SKM-1 (cell line): ENCODE data around the gene TMEM233.
"Not testable (repeated sequence)": the region's sequence is repeated elsewhere in the genome, so short reads cannot be mapped to it uniquely, and the experiment has no call there.

Experiments used
- DNase-seq: peaks from one replicate; lab custom pipeline; 2025; ENCODE audit not compliant: unreplicated experiment; lab: John Stamatoyannopoulos, UW

TMEM233 gene

GRCh38 chr12:119652665-119653064, 59.1 kb downstream of the TMEM233 start:
- no peak for DNase-seq

DNA sequence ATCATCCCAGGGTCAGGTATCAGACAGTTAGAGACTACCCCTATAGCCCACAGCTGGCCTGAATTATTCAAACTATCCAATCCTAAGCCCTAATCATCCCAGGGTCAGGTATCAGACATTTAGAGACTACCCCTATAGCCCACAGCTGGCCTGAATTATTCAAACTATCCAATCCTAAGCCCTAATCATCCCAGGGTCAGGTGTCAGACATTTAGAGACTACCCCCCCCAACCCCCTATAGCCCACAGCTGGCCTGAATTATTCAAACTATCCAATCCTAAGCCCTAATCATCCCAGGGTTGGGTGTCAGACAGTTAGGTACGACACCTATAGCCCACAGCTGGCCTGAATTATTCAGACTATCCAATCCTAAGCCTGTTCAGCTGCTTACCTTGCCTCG, 63.4 kb downstream of the TMEM233 start:
- not testable (repeated sequence) for DNase-seq

DNA sequence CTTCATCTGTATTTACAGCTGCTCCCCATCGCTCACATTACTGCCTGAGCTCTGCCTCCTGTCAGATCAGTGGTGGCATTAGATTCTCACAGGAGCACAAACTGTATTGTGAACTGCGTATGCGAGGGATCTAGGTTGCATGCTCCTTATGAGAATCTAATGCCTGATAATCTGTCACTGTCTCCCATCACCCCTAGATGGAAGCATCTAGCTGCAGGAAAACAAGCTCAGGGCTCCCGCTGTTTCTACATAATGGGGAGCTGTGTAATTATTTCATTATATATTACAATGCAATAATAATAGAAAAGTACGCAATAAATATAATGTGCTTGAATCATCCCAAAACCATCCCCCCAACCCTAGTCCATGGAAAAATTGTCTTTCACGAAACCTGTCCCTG, 64.6 kb downstream of the TMEM233 start:
- DNase-seq = not testable (repeated sequence)

- DNase-seq = no peak
Measured at GRCh38 chr12:119659289-119659897, 65.8 kb downstream of the TMEM233 start.

DNA sequence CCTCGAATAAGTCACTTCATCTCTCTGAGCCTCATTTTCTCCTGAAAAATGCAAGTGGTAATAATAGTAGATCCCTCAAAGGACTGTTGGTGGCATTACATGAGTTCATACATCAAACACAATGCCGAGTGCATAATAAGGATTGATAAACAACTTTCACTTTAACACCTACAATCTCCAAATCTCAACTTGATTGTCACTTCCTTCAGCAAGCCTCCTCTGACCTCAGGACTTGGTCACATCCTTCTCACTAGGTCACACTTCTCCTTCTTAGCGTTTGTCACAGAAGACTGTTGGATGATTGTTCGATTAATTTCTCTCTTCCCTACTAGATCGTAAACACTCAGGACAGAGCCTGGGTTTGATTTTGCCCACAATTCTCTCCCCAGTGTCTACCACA, 66.5 kb downstream of the TMEM233 start:
- no peak for DNase-seq

DNA sequence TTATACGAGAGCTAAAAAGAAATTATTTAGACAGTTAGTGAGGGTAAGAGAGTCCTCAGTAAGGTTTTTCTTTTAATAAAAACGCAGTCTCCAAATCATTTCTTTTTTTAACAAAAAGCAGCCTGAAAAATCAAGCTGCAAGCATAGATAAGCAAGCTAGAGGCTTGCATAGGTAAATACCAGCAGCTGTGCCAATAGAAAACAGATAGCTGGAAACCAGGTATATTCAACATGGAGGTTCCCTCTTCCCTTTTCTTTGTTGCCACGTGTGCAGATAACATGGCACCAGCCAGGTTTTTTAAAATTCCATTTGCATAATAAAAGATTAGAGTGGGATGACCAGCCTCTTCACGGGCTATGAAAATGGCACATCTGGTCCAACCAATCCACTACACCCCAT, 68.3 kb downstream of the TMEM233 start:
- DNase-seq = no peak

DNA sequence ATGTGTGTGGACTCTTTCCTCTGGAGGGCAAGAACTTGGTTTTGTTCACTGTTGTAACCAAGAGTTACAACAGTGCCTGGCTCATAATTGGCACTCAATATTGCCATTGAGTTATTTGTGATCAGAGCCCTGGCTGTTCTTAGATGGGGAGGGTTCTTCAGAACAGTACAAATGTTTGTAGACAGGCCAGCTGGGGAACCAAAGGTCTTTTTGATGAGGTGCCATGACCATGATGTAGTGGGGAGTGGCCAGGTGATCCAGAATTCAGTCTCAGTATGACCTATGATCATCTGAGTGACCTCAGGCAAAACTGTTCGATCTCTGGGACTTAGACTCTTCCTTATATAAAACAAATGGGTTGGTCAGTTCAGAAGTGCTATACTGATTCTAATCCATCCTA, 71.1 kb downstream of the TMEM233 start:
- no peak for DNase-seq

DNA sequence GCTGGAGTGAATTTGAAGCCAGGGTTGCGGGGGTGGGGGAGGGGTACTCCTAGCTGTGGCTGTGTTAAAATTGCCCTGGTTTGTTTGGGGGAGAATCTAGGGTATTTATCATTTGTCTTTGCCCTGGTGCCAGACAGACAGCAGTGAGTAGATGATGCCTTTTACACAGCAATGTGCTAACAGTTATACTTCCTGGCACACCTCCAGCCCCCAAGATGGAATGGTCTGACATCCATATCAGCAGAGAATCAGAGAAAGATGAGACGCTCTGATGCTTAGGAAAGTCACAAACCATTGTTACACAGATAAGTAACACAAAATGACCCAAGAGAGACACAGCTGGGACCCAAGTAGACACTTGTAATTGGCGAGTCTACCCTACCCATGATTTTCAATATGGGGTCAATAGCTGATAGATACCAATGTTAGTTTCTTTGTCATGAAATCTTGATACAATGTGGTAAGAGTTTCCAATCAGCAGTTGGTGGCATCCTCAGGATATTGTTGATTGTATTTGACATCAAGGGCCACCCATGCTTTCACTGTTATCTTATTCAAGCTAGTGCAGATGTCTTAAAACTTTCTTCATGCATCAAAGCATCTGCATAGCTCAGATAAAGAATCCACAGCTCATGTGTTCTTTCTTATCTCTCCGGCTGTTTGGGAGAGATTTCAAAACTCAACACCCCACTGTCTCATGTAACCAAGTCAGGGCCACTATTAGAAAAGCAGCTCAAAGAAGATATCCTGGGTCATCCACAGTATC, 71.8 kb downstream of the TMEM233 start:
- no peak for DNase-seq

DNA sequence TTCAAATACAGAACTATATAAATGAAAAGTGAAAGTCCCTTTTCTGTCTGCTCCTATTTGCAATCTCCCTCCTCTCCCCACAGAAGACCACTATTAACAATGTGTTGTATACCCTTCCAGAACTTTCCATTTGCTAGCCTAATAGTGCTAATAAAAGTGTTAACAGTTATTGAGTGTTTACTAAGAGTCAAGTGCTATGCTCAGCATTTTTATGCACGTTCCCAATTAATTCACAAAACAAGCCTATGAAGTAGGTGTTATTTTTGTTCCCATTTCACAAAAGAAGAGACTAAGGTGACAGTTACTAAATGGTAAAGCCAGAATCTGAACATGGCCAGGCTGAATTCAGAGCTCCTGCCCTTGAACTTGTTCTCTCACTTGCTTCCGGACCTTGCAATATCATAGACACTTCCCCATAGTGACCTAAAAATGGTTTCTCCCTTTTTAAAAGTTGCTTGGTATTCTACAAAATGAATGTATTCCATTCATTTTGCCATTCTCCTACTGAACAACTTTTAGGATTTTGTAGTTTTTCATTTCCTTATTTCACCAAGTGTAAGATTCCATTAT, 72.7 kb downstream of the TMEM233 start:
- no peak for DNase-seq

GRCh38 chr12:119666900-119667576, 73.5 kb downstream of the TMEM233 start:
- DNase-seq = no peak

- DNase-seq = peak; percentile 71
Measured at GRCh38 chr12:119667577-119668323, 74.2 kb downstream of the TMEM233 start, which contains the start of gene PRKAB1. TSS of gene PRKAB1 (plus strand) at chr12:119668133. CDS start at chr12:119668245, 112 bp downstream.

DNA sequence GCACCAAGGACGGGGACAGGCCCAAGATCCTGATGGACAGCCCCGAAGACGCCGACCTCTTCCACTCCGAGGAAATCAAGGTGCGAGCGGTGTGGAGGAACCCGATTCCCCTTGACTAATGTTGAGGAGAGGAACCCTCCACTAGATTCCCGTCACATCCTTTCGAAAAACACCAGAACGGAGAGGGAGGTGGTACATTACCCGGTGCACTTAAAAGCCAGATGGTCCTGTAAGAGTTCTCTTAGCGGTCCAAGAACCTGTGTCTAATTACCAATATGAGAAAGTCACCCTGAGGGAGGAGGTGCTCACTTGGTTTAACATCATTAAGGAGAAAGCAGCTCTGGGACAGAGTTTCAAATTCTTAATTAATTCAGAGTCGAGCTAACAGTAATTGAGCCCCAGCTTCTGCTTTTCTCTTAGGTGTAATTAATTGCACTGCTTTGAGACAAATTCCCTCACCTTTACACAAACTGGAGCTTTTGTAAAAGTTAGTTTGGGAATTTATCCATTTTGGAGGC, 74.8 kb downstream of the TMEM233 start:
- DNase-seq = no peak

GRCh38 chr12:119669744-119670472, 76.3 kb downstream of the TMEM233 start:
- DNase-seq = no peak

DNA sequence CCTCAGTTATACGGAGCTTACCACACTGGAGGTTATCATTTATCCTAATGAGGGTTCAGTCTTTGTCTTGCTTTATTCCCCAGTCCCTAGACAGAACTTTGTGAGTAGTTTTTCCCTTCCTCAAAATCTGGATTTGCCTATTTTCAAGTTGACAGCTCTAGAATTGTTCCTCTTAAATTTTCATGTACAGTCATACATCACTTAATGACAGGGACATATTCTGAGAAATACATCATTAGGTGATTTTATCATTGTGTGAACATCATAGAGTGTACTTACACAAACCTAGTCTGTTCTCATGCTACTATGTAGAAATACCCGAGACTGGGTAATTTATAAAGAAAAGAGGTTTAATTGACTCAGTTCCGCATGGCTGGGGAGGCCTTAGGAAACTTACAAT, 77.5 kb downstream of the TMEM233 start:
- no peak for DNase-seq

GRCh38 chr12:119672194-119672593, 78.6 kb downstream of the TMEM233 start:
- DNase-seq = no peak

DNA sequence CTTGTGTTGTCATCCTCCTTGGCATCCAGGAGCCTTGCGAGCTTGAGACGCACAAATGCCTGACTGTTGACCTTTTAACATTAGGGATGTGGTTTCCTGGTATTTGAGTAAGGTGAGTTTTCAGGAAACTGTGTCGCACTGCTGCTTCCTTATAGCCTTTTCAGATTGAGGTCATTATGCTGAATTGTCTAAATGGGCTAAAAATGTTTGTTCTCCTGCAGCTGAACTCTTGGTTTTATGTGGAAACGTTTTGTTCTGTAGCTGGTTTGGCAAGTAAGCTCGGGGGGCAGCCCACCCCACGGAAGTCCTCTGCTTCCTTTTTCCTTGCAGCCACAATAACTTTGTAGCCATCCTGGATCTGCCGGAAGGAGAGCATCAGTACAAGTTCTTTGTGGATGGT, 80.1 kb downstream of the TMEM233 start:
- no peak for DNase-seq

GRCh38 chr12:119674560-119674959, 81.0 kb downstream of the TMEM233 start:
- no peak for DNase-seq

GRCh38 chr12:119676022-119676421, 82.4 kb downstream of the TMEM233 start:
- DNase-seq = no peak

GRCh38 chr12:119676573-119676972, 83.0 kb downstream of the TMEM233 start:
- no peak for DNase-seq

DNA sequence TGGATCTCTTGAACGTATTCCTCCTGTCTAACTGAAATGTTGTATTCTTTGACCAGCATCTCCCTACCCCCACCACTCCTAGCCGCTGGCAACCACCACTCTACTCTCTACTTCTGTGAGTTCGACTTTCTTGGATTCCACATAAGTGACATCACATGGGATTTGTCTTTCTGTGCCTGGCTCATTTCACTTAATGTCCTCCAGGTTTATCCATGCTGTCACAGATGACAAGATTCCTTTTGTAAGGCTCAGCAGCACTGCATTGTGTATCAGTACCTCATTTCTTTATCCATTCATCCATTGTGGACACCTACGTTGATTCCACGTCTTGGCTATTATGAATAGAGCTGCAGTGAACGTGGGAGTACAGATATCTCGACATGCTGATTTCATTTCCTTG, 84.9 kb downstream of the TMEM233 start:
- no peak for DNase-seq
